HG02870 (cell line): ENCODE measurements around the gene GABRB1.

Experiments
- ATAC-seq: cut with Tn5 transposase; IDR thresholded peaks from one replicate; pipeline ENCODE4 v1.9.1; 2021; ENCODE audit warnings: mild to moderate bottlenecking, moderate library complexity; ENCODE audit not compliant: unreplicated experiment

The GABRB1 gene

DNA sequence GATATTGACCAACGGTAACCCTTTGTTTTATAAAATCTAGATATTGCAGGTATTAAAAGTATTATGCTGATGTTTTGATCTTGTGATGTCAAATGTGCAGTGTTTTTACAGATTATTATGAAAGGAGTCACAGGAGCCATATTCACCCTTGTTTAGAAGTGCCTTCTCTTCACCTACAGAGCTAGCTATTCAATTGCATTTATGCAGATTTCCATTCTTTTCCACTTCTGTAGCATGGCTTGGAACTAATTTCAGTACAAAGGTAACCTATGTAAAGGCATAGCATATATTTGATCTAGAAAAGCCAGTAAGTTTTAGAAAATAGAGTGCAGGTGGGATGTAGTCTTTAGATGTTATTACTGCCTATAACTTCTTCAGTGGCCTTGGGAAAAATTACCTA is 176.2 kb downstream of the GABRB1 start:
- ATAC-seq, result no peak

DNA sequence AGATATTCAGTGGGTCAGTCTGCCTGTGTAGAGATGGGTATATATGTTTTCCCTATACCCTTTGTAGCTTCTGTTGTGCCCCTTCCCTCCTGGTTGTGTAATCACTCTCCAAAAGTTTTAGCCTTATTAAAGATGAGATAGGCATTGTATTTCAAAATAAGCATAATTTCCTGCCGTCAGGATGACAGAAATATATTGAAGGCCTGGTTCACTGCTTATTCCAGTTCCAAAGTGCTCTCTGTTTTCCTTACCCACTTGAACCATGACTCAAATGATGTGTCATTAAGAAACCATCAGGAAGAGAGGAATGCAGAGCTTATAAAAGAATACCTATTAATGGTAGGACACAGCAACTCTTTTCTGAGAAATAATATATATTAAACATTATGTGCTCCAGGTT is 178.5 kb downstream of the GABRB1 start:
- ATAC-seq, result no peak

DNA sequence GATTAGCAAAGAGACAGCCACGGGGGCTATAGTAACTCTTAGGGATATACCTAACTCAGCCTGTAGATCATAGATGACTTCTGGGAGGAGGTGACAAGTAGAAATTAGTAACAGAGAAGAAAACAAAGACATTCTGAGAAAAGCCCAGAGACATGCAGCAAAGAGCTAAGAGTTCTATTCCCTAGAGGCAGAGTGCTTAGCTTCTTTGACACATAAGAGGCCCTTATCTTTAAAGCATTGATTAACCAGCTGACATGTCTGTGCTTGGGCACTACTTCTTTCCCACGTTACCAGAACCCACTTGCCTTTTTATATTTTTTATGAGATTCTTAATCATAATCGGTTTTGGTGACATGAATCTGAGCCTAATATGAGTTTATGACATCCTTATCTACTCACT is 179.5 kb downstream of the GABRB1 start:
- no peak for ATAC-seq

DNA sequence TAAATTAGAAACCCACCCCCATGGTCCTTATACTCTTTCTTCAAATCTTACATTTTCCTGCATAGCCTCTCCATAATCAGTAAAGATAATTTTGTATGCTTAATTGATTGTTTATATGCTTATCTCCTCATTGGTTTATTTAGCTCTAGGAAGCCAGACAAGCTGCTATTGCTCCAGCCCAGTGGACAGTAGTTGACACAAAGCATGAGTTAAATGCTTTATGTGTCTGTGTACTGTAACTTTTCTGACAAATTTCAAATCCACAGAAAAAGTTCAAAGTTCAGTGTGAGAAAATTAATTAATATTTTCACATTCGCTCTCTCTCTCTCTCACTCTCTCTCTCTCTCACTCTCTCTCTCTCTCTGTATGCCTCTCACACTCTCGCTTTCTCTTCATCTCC is 181.7 kb downstream of the GABRB1 start:
- no peak for ATAC-seq

DNA sequence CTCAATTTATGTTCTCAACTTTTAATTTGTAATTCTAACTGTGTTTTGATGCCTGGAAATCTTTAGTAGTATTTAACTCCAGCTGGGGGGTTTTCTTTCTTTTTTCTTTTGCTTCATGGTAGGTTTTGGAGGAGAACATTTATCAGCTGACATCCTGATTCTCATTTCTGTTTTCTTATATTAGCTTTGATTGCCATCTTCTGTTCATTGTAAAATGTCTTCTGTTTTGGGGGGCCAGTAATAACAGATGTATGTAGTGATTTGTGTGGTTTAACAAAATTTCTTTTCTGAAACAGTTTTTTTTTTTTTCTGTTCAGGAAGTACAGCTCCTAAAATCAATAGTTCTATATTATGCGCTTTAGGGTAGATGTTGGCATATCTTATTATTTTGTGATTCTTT is 182.2 kb downstream of the GABRB1 start:
- ATAC-seq, result no peak

DNA sequence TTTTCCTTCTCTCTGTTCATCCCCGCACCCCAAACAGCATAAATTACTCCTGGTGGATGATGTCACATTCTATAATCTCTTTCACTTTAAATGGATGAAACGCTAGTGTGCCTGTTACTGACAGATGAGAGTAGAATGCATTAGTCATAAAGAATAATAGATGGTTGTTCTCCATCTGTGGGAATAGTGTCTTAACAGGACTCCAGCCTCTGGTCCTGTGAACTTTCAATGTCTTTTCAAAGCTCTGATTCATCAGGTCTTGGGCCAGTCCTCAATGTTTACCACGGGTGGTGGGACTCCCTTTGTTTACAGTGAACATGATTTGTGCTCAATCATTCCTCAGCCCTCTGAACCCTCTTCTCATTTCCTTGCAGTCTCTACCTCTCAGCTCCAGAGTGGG is 182.6 kb downstream of the GABRB1 start:
- no peak for ATAC-seq

DNA sequence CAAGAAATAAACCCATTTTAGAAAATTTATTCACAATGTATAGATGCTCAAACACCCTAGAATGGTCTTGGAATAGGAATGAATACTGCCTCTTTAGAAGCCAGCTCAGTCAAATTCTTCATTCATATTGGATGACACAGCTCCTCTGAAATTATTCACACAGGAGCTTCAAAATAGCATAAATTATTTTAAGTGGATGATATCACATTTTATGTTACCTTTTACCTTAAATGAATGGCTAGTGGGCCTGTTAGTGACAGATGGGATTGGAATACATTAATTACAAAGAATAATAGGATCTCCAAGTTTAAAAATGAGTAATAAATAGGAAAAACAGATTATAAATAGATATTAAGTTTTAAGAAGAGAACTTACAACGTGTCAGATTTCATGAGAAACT is 184.4 kb downstream of the GABRB1 start:
- no peak for ATAC-seq

DNA sequence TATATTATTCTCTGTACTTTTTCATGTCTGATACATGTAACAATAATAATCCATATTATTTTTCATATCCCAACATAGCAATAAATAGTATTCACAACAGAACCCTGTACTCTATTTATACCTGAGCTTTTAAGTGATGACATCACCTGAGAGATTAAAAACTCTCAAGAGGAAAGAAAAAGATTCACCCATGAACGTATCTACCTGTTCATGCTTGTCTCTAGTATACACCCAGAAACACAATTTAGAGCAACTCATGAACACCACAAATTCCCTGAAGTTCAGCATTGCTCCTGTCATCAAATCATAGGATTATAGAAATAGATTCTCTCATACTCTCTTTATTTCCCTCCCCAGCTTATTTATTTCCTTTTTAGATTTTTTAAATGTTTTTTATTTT is 185.9 kb downstream of the GABRB1 start:
- no peak for ATAC-seq

DNA sequence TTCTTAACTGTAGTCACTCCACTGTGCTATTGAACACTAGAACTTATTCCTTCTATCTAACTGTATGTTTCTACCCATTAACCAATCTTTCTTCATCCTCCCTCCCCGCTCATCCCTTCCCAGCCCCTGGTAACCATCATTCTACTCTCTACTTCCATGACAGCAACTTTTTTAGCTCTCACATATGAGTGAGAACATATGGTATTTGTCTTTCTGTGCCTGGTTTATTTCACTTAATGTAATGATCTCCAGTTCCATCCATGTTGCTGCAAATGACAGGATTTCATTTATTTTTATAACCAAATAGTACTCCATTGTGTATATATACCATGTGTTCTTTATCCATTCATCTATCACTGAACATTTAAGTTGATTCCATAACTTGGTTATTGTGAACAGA is 186.5 kb downstream of the GABRB1 start:
- no peak for ATAC-seq

DNA sequence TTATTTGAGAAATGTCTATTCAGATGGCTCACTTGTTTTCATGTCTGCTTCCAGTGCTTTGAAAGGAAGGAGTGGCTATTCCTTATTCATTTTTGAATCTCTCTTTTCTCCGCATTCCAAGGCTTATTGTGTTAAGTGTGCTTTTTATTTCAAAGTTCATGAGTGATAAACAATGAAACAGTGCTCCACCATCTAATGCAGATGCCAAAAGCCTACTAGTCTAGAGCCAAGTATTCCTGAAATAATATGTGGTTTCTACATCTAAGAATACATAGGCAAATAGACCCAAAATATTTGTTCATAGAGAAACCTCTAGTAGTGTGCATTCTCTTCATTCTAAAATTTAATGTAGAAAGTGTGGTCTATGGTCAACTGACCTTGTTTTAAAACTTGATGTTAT is 187.3 kb downstream of the GABRB1 start:
- ATAC-seq, result no peak

DNA sequence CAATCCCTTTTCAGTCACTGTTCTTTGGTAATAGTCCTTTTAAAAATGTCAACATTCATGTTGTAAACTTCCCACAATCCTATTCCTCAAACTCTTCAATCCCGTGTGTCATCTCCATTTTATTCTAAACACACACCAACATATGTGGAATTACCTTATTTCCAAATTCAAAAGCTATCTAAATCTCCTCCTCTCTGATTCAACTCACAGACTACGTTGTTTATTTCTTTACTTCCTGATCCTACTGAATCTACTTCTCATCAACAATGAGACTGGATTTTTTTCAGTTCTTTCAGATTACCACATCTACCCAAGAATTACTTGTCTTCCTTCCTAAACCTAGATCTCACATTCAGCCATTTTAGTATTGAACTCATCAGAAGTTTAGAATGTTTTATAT is 188.2 kb downstream of the GABRB1 start:
- no peak for ATAC-seq

DNA sequence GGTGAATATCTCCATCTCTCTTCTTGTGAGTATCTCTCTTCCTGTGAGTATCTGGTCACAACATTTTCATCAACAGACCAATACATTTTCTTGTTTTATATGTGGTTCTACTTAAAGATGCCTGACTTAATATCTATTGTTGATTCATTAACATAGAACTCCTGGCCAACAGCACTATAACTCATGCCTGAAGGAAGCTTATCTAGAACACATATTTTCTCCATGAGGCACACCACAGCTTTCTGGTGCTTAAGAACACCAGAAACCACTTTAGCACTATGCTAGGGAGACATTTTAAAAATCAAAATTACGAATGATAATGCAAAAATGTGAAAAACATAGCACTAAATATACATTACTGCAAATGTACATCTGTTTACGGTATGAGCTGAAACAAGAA is 190.4 kb downstream of the GABRB1 start:
- ATAC-seq, result no peak

DNA sequence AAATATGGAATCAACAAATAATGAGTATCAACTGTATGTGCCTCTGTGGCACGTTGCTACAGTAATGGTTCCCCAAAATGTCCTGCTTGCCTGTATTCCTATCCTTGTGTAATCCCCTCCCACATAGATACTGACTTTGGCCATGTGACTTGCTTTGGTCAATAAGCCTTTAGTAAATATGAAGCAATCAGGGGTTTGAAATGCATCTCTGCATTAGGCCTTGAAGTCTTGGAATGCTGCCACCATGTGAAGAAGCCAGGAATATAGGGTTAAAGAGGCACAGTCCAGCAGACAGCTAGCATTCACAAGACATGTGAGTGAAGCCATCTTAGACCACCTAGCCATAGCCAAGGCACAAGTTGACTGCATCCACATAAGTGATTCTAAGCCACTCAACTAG is 190.9 kb downstream of the GABRB1 start:
- ATAC-seq, result no peak

DNA sequence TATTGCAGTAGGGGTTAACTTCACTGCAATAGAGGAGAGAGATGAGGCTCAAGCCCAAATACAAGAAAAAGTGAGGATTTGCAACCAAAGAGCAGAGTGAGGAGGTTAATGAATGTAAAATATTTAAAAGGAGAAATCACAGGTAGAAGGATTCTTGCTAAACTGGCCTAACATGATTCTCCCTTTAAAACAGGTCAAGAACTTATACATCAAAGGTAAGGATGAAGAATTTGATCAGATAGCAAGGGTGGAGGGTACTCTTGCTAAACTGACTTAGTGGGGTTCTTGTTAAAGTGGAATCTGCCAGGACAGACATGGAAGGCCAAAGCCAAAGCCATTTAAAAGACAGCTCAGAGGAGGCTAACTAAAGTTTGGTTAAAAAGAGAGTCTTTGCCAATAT is 193.0 kb downstream of the GABRB1 start:
- no peak for ATAC-seq

DNA sequence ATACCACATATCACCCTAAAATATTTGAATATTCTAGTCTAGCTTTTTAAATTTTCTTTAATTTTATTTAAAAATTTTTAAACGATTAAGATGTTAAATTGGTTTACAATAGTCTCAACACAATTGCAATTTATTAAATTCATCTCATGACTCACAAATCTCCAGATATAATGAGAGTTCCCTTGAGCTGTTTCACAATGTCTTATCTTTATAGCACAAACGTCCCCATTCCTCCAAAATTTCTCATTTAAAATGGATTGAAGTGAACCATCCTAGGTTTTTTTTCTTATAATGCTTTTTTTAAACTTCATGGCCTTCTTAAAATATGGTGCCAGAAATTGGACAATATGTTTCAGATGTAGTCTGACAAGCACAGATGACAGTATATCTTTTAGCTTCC is 204.4 kb downstream of the GABRB1 start:
- no peak for ATAC-seq

DNA sequence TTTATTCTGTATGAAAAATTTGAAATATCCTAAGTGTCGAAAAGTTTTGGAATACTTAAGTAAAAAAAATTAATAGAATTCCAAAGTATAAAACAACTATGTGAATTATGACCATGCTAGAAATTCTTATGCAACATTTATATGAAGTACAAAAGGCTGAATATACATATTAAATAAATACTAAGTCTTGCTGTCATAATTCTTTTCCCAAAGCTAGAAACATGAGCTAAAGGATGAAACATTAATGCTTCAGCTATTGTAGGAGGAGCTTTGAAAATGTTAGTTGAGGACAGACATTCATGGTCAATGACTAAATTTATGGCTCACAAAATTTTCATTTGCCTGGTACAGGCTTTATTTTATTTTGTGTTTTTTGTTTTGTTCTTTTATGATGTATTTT is 207.3 kb downstream of the GABRB1 start:
- no peak for ATAC-seq

DNA sequence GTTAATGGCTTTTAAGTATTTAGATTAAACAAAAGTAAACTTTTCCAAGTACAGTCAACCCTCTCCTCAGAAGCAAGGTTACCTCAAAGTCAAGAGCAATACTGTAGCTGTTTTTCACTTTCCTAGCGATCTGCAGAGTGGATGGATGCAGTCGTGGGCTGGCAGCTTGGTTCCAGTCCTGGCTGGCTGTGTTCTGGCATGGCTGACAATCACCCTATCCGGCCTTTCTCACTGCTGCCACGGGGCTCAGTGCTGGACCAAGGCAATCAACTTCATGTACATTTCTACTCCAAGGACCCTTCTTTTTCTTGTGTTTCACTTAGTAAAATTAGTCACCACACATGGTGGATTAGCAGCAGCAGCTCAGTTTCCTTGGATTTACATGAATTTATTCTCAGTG is 208.3 kb downstream of the GABRB1 start:
- ATAC-seq, result no peak

DNA sequence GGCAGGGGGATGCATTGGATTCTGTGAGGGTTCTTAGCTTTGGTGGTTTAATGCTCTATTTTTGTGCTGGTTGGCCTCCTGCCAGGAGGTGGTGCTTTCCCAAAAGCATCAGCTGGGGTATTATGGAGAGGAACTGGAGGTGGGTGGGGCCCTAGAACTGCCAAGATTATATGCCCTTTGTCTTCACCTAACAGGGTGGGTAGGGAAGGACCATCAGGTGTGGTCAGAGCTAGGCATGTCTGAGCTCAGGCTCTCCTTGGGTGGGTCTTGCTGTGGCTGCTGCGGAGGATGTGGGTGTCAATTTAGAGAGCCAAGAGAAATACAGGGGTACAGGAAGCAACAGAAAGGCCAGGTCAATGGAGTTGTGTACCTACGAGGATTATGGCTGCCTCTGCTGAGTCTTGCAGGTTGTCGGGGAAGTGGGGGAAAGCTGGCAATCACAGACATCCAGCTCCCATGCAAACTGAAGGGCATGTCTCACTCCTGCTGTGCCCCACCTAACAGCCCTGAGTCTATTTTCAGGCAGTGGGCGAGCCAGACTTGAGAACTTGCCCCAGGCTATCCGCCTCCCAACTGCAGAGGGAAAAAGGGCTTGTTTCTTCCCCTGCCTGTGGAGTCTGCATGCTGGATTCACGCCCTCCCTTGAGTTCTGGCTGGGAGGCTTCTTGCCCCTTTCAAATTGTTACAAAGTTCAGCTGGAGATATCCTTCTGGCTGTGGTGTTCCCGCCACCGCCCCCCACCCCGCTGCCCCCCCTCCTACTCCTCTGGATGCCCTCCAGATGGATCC is 220.2 kb downstream of the GABRB1 start:
- ATAC-seq, result no peak

DNA sequence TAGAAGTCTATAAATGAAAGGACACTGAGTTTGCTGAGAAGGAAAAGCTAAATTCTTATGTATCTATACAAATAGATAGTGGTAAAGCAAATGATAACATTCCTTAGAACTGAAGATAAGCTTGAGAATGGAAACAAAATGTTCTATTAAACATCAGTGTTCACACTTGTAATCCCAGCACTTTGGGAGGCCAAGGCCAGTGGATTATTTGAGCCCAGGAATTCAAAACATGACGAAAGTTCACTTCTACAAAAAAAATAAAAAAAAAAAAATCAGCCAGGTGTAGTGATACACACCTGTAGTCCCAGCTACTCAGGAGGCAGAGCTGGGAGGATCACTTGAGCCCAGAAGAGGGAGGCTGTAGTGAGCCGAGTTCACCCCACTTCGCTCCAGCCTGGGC is 232.4 kb downstream of the GABRB1 start:
- no peak for ATAC-seq

DNA sequence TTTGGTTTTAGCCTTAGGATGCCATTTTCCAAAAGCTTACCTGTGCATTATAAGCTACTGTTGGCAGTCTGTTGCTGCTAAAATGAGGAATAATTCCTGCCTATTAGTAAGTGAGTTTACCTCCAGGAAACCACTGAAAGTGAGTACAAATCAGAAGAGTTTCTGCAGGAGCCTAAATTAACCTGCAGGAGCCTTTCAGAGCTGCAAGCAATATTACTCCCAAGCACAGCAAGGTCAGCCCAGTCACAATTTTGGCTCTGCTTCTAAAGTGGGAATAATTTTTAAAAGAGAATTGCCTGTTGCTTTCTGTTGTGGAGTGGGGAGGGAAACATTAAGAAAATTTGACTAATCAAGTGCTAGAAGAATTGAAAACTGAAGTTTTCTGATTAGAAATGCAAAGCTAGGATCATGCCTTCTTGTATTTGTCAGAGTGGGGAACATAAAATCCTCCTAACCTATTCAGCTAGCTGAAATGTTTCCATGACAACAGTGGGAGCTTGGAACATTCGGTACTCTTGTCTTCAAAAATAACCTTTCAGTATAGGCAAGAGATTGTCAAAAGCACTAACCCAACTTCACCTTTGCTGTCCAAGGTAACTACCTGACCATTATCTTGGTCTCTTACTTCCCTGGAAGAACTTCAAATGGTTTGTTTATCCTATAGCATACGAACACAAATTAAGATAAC is 239.0 kb downstream of the GABRB1 start:
- ATAC-seq, result no peak

DNA sequence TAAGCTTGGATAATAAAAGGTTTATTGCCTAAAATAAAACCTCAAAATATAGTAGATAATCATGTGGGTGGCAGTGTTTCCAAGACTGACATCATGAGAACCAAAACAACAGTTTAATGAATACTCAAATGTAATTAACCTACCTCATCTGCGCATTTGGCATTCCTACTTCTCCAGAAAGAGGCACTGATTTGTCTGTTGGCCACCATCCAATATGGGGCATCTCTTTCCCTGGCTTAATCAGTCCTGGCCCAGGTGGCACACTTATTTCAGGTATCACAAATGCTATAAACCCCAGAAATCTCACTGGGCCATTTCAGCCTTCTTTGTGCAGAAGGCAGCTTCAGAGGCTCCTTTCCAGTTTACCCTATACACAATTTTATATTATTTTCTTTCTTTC is 239.9 kb downstream of the GABRB1 start:
- ATAC-seq, result no peak

DNA sequence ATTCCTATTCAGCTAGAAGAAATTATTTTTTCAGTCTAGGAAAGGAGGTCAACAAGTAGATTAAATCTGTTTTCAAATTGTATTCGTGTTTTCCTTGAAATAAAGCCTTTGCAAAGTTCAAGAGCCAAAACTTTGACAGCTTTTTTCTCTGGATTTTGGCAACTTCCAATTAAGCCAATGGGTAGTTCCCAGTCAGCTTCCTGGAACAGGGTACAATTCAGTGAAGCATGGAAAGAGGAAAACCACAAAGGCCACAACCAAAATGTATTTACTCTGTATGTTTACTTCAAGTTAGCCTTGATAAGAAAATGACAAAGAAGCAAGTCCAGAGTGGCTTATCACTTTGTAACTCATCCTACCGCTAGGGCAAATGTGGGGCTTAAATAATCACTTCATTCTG is 243.5 kb downstream of the GABRB1 start:
- no peak for ATAC-seq

DNA sequence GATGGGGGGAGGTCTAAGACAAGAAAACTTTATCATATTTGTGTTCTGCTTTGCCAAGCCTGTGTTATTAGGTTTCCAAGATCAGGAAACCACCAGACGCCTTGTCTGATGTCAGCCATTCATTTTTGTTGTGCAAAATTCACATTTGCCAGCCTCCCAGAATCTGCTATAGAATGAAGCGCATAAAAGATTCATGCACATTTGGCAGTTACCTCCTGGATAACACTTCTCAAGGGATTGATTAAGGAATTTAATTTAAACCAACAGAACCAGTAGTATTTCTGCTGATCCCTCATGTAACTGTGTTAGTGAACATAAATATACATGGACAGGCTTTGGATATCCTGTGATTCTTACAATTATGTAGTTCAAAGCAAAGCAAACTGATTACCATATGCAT is 244.2 kb downstream of the GABRB1 start:
- no peak for ATAC-seq
